ENCODE data around the gene S100A3. TPM values are rescaled to one million over a fixed set of nuclear protein-coding genes. Genes with fewer than 3 reads are reported as not detected.

S100A3 gene
- polyA plus RNA-seq, 1 donor (not counting 4 experiments of a cell fraction or from before 2014, with no cell fraction given): 15.1 TPM

- H4K20me1 ChIP-seq (ENCODE audit: control insufficient read depth, extremely low read depth, insufficient read depth, low read length): no peaks in the 10 kb centered on the region
- H3K27me3 ChIP-seq (ENCODE audit: control insufficient read depth, extremely low read depth, insufficient read depth, low read length): no peaks in the 10 kb centered on the region
- no peaks in the 10 kb centered on the region for H3K36me3 ChIP-seq (ENCODE audit: control insufficient read depth in 2 of 2, extremely low read depth in 1 of 2, insufficient read depth in 2 of 2, low read length in 2 of 2)
- H3K9me3 ChIP-seq (ENCODE audit: control insufficient read depth, low read depth, low read length): no peaks in the 10 kb centered on the region
- no peak overlapping the region for H3K4me2 ChIP-seq (ENCODE audit: control insufficient read depth, extremely low read depth, insufficient read depth, low read depth, low read length)
- no peaks in the 10 kb centered on the region for H3K79me2 ChIP-seq (ENCODE audit: control insufficient read depth, insufficient read depth, low read length)
- H3K27ac ChIP-seq (ENCODE audit: control insufficient read depth, insufficient read depth, low read length): no peak overlapping the region
- dilution Hi-C loops (cut with MboI; ENCODE audit: extremely low pct_ligation_motif_present, low sequenced_read_pairs): no loop called here
- DNase-seq (ENCODE audit: low read depth, low spot score) (no peak), FAIRE-seq (no peak)
- H3K4me3 ChIP-seq (ENCODE audit: control insufficient read depth in 2 of 3, extremely low read depth in 1 of 3, insufficient read depth in 2 of 3, low read depth in 1 of 3, low read length in 3 of 3): no peak overlapping the region
- no peak overlapping the region for H3K9ac ChIP-seq (ENCODE audit: control insufficient read depth, extremely low read depth, insufficient read depth, low read length)
- no peaks in the 10 kb centered on the region for H3K9me1 ChIP-seq (ENCODE audit: control insufficient read depth, extremely low read depth, insufficient read depth, low read length)
- H2AFZ ChIP-seq (ENCODE audit: control insufficient read depth, low read length): no peak overlapping the region
- TF ChIP-seq EZH2 (IDR thresholded peaks at IDR 0.05; ENCODE audit: low read length): no peak
- no peak for TF ChIP-seq CTCF (optimal IDR thresholded peaks at IDR 0.05 in 1 of 3, IDR thresholded peaks at IDR 0.05 in 1 of 3, conservative IDR thresholded peaks at IDR 0.05 in 1 of 3; ENCODE audit: extremely low read depth in 1 of 3, insufficient read depth in 2 of 3, low read length in 3 of 3)
- H3K4me1 ChIP-seq (ENCODE audit: control insufficient read depth, extremely low read depth, insufficient read depth, low read length): peaks cover 2% of the 10 kb centered on the region
Observed at GRCh38 chr1:153498746-153499145, 50.3 kb downstream of the S100A3 start.

Other genes with a start within 250 kb of the S100A3 start
- gene PGLYRP3, start 236.3 kb downstream of the S100A3 start, polyA plus RNA-seq: 0.93 to 1.9 TPM (median 1.0 TPM) in 3 replicates
- 2.4 to 21.6 TPM (median 3.8 TPM) in 3 replicates for gene PGLYRP4, start 200.4 kb downstream of the S100A3 start, polyA plus RNA-seq
- 238 to 1,827 TPM (median 297 TPM) in 3 replicates for gene S100A9, start 191.4 kb downstream of the S100A3 start, polyA plus RNA-seq
- gene S100A12, start 173.6 kb downstream of the S100A3 start, polyA plus RNA-seq: 0.65 to 6.3 TPM (median 1.5 TPM) in 3 replicates
- gene S100A8, start 158.2 kb downstream of the S100A3 start, polyA plus RNA-seq: 99.7 to 1,918 TPM (median 403 TPM) in 3 replicates
- 0.01 TPM in 1 of 3 replicates, not detected in the others for gene S100A7A, start 132.7 kb downstream of the S100A3 start, polyA plus RNA-seq
- 13.1 to 31.2 TPM (median 16.0 TPM) in 3 replicates for gene S100A7, start 88.6 kb downstream of the S100A3 start, polyA plus RNA-seq
- 1,608 to 5,801 TPM (median 2,598 TPM) in 3 replicates for gene S100A6, start 13.3 kb downstream of the S100A3 start, polyA plus RNA-seq
- 0.20 to 0.76 TPM (median 0.24 TPM) in 3 replicates for gene S100A5, start 8.3 kb downstream of the S100A3 start, polyA plus RNA-seq
- gene S100A4, start 3.5 kb downstream of the S100A3 start, polyA plus RNA-seq: 21.4 to 40.2 TPM (median 26.7 TPM) in 3 replicates
- 10,013 to 12,757 TPM (median 12,412 TPM) in 3 replicates for gene S100A2, start 16.6 kb upstream of the S100A3 start, polyA plus RNA-seq
- gene S100A16, start 63.9 kb upstream of the S100A3 start, polyA plus RNA-seq: 1,620 to 2,357 TPM (median 2,299 TPM) in 3 replicates
- gene S100A14, start 67.1 kb upstream of the S100A3 start, polyA plus RNA-seq: 1,249 to 1,646 TPM (median 1,394 TPM) in 3 replicates
- gene S100A13, start 78.2 kb upstream of the S100A3 start, polyA plus RNA-seq: 215 to 276 TPM (median 228 TPM) in 3 replicates
- 0.12 to 0.15 TPM in 2 of 3 replicates, not detected in the other for gene S100A1, start 79.2 kb upstream of the S100A3 start, polyA plus RNA-seq
- 46.7 to 68.6 TPM (median 56.0 TPM) in 3 replicates for gene CHTOP, start 84.8 kb upstream of the S100A3 start, polyA plus RNA-seq
- gene SNAPIN, start 109.4 kb upstream of the S100A3 start, polyA plus RNA-seq: 48.6 to 52.1 TPM (median 49.4 TPM) in 3 replicates
- 185 to 256 TPM (median 232 TPM) in 3 replicates for gene ILF2, start 121.7 kb upstream of the S100A3 start, polyA plus RNA-seq
- gene NPR1, start 129.4 kb upstream of the S100A3 start, polyA plus RNA-seq: not detected in 3 replicates
- gene INTS3, start 178.8 kb upstream of the S100A3 start, polyA plus RNA-seq: 24.6 to 34.5 TPM (median 26.0 TPM) in 3 replicates
- 7.4 to 9.6 TPM (median 8.2 TPM) in 3 replicates for gene SLC27A3, start 226.1 kb upstream of the S100A3 start, polyA plus RNA-seq